PC-9 (cell line): ENCODE data around the gene METRN. TPM values are rescaled to one million over a fixed set of nuclear protein-coding genes. Genes with fewer than 3 reads are reported as not detected.

Experiments
- BruUV-seq: library from RNA; stranded (reverse); fragments of 400-500 nt; replicated peaks from 2 replicates; lab custom pipeline; 2021; lab: Mats Ljungman, UMichigan
- CTCF ChIA-PET: fragments of 300-600 bp; sonication (Branson Sonifier 250); formaldehyde crosslinking; loops from one replicate; lab custom pipeline; 2022; ENCODE audit warnings: antibody characterized with exemption; lab: Charles Lee
- POLR2A ChIA-PET: fragments of 300-600 bp; sonication (Branson Sonifier 250); formaldehyde crosslinking; loops from one replicate; lab custom pipeline; 2022; ENCODE audit warnings: antibody characterized with exemption; ENCODE audit not compliant: unreplicated experiment; lab: Charles Lee
- DNase-seq, 2 experiments: peaks; one replicate each; pipeline versions ENCODE4 v3.0.0 to v3.0.0-alpha.2; 2015 to 2022; ENCODE audit warnings: mixed read lengths in 1 of 2
- H2AFZ ChIP-seq: fragments of 200-600 bp; sonication (generic); 2 replicates; pipeline ENCODE4 v1.8.1; 2017; ENCODE audit warnings: antibody characterized with exemption
- H3F3A ChIP-seq: fragments of 200-600 bp; sonication (generic); 2 replicates; pipeline ENCODE4 v1.8.1; 2017; ENCODE audit warnings: antibody characterized with exemption, mild to moderate bottlenecking, low read depth; ENCODE audit not compliant: insufficient read depth
- H3K27ac ChIP-seq: fragments of 200-600 bp; sonication (generic); 2 replicates; pipeline ENCODE4 v1.6.1; 2016; ENCODE audit warnings: mixed run types
- H3K27me3 ChIP-seq: fragments of 200-600 bp; sonication (generic); 2 replicates; pipeline ENCODE4 v1.6.1; 2016; ENCODE audit warnings: low read depth, mixed run types; ENCODE audit not compliant: insufficient read depth
- H3K36me3 ChIP-seq: fragments of 200-600 bp; sonication (generic); 2 replicates; pipeline ENCODE4 v1.6.1; 2016; ENCODE audit warnings: low read depth, mixed run types
- H3K4me1 ChIP-seq: fragments of 200-600 bp; sonication (generic); replicated peaks from 2 replicates; pipeline ENCODE4 v1.6.1; 2016; ENCODE audit warnings: mixed run types; ENCODE audit not compliant: insufficient read depth
- H3K4me2 ChIP-seq: fragments of 200-600 bp; sonication (generic); 2 replicates; pipeline ENCODE4 v1.6.1; 2017; ENCODE audit warnings: mixed run types
- H3K4me3 ChIP-seq: fragments of 200-600 bp; sonication (generic); 2 replicates; pipeline ENCODE4 v1.6.1; 2016; ENCODE audit warnings: mixed run types
- H3K79me2 ChIP-seq: fragments of 200-600 bp; sonication (generic); 2 replicates; pipeline ENCODE4 v1.6.1; 2017; ENCODE audit warnings: low read depth, mixed run types
- H3K9me2 ChIP-seq: fragments of 200-600 bp; sonication (generic); 2 replicates; pipeline ENCODE4 v1.8.1; 2017; ENCODE audit warnings: mild to moderate bottlenecking; ENCODE audit not compliant: insufficient read depth
- H3K9me3 ChIP-seq: fragments of 200-600 bp; sonication (generic); 2 replicates; pipeline ENCODE4 v1.8.1; 2016; ENCODE audit warnings: low read depth; ENCODE audit not compliant: insufficient read depth
- H4K20me1 ChIP-seq: fragments of 200-600 bp; sonication (generic); 2 replicates; pipeline ENCODE4 v1.8.1; 2017; ENCODE audit not compliant: insufficient read depth
- CTCF ChIP-seq: fragments of 200-600 bp; sonication (generic); conservative IDR thresholded peaks from 2 replicates; pipeline ENCODE4 v1.6.1; 2017; ENCODE audit warnings: mixed run types, antibody characterized with exemption, mild to moderate bottlenecking, moderate library complexity
- EZH2 ChIP-seq: fragments of 200-600 bp; sonication (generic); IDR thresholded peaks from 2 replicates; pipeline ENCODE4 v1.8.0; 2017; ENCODE audit warnings: antibody characterized with exemption, low read depth
- intact Hi-C: fragments of 100-400 bp; cut with micrococcal nuclease; formaldehyde crosslinking; loops from one replicate; pipeline ENCODE4 v1.10.0; 2022; ENCODE audit not compliant: unreplicated experiment
- total RNA-seq: library from RNA; stranded (reverse); gene quantifications from 2 replicates; pipeline ENCODE4 v1.2.3, GENCODE V29; 2021

Gene METRN
- total RNA-seq, 1 experiment from 2014 or later = 77.5 TPM

GRCh38 chr16:720447-720989 lies 5.6 kb downstream of the METRN start:
- Histone ChIP-seq H3K27me3 (no peaks in the 10 kb centered on the region), H3K9me3 (no peaks in the 10 kb centered on the region), H2AFZ (peak overlapping the region; percentile 75), H3K4me2 (peak overlapping the region; percentile 94), H3F3A (peaks cover 36% of the 10 kb centered on the region), H3K9me2 (no peaks in the 10 kb centered on the region), H3K27ac (peak overlapping the region; percentile 55), H4K20me1 (peaks cover 12% of the 10 kb centered on the region; the same call in 1 of the 2 replicates), H3K79me2 (peaks cover 8% of the 10 kb centered on the region), H3K4me1 (peaks cover 35% of the 10 kb centered on the region), H3K36me3 (no peaks in the 10 kb centered on the region), H3K4me3 (peak overlapping the region; percentile 98)
- CTCF ChIA-PET = interaction anchor here (0.5 to 0.6 kb wide), 3 partner anchors 40 to 350 kb away, joined by 3 to 11 read pairs (median 4); partner anchors contain the start of genes MRPL28 and STUB1
- TSS peak; percentile 36 for BruUV-seq
- TF ChIP-seq EZH2 (no peak), CTCF (peak; percentile 20; the same call in 1 of the 2 replicates)
- POLR2A ChIA-PET = interaction anchor here (0.5 to 1.0 kb wide), 5 partner anchors 8 to 154 kb away, joined by 4 to 9 read pairs (median 5); partner anchors contain the start of genes CIAO3 and METTL26
- intact Hi-C loops = loop anchor here (2.0 kb wide), 1 partner anchor 64 kb away; no protein-coding TSS in a partner anchor
- DNase-seq = peak in 1 of 2 experiments; percentile 55

- POLR2A ChIA-PET = interaction anchor here (0.6 to 1.0 kb wide), 5 partner anchors 39 to 67 kb away, joined by 3 to 9 read pairs (median 4); partner anchors contain the start of genes CHTF18, MSLN and RPUSD1
- peak; percentile 73 to 95 for DNase-seq
- Histone ChIP-seq H3K36me3 (no peaks in the 10 kb centered on the region), H3K9me3 (no peaks in the 10 kb centered on the region), H4K20me1 (peaks cover 13% of the 10 kb centered on the region; the same call in 1 of the 2 replicates), H3K9me2 (no peaks in the 10 kb centered on the region), H3K27me3 (no peaks in the 10 kb centered on the region), H3K4me3 (peak within 1 kb of the TSS; percentile 98), H3K4me2 (peak within 1 kb of the TSS; percentile 94), H3K4me1 (peaks cover 31% of the 10 kb centered on the region), H3K27ac (peak within 1 kb of the TSS; percentile 55), H2AFZ (peak within 1 kb of the TSS; percentile 75), H3F3A (peaks cover 40% of the 10 kb centered on the region), H3K79me2 (peaks cover 8% of the 10 kb centered on the region)
- intact Hi-C loops = loop anchor here (2.0 kb wide), 1 partner anchor 64 kb away; no protein-coding TSS in a partner anchor
- CTCF ChIA-PET = interaction anchor here (0.5 to 0.6 kb wide), 3 partner anchors 49 to 332 kb away, joined by 3 to 7 read pairs (median 7); no protein-coding TSS in a partner anchor
- TF ChIP-seq EZH2 = no peak
- no peak; the same call in 1 of the 2 replicates for TF ChIP-seq CTCF
- BruUV-seq = no TSS peak
Measured at GRCh38 chr16:720990-721764, 6.3 kb downstream of the METRN start, which contains the start of gene ANTKMT. TSS of gene ANTKMT (plus strand) at chr16:721146. CDS start at chr16:721275, 129 bp downstream.
